HCT116 (cell line): ENCODE measurements around the gene ARID5B. TPM values are rescaled to one million over a fixed set of nuclear protein-coding genes. Genes with fewer than 3 reads are reported as not detected.

Experiments
- ATAC-seq: fragments of 200-7000 bp; cut with Tn5 transposase; 2 replicates; pipeline ENCODE4 v1.9.1; 2020; ENCODE audit warnings: mild to moderate bottlenecking, moderate library complexity
- BruUV-seq: library from RNA; stranded (reverse); fragments of 400-500 nt; replicated peaks from 2 replicates; lab custom pipeline; 2021; lab: Mats Ljungman, UMichigan
- CTCF ChIA-PET: fragments of 300-600 bp; sonication (Branson Sonifier 250); formaldehyde crosslinking; loops from one replicate; lab custom pipeline; 2021; ENCODE audit warnings: antibody characterized with exemption; lab: Charles Lee
- POLR2A ChIA-PET: fragments of 300-600, 350-600 bp; sonication (Branson Sonifier 250); formaldehyde crosslinking; loops from one replicate; lab custom pipeline; 2021; ENCODE audit warnings: antibody characterized with exemption; lab: Charles Lee
- RAD21 ChIA-PET, 2 experiments: fragments of 300-600 bp; sonication (Branson Sonifier 250); formaldehyde crosslinking; loops; one replicate each; lab custom pipeline; 2023; ENCODE audit warnings: low total read pairs in 2 of 2; ENCODE audit not compliant: uncharacterized antibody in 2 of 2, unreplicated experiment in 2 of 2, low non-redundant PET in 1 of 2; lab: Charles Lee
- DNase-seq: peaks from one replicate; pipeline ENCODE4 v3.0.0-alpha.2; 2010; ENCODE audit warnings: low read depth, low spot score
- H2AFZ ChIP-seq: fragments of 200-600 bp; shearing (Covaris generic), sonication (generic); 2 replicates; pipeline ENCODE4 v1.6.1; 2017; ENCODE audit warnings: low read depth, mixed run types, mixed read lengths, antibody characterized with exemption, low read length; ENCODE audit not compliant: poor library complexity, severe bottlenecking
- H3K27ac ChIP-seq: 2 replicates; pipeline ENCODE4 v1.5.1; 2012; ENCODE audit warnings: low read depth, low read length
- H3K27me3 ChIP-seq: fragments of 200-600 bp; sonication (generic); 2 replicates; pipeline ENCODE4 v1.6.1; 2016; ENCODE audit warnings: mixed run types, low read length, mixed read lengths; ENCODE audit not compliant: insufficient read depth
- H3K36me3 ChIP-seq, 2 experiments: fragments of 200-500 bp in 1 of 2; fragments of 200-600 bp in 1 of 2; sonication (Bioruptor generic) in 1 of 2; sonication (generic) in 1 of 2; 2 replicates each; pipeline versions ENCODE4 v1.5.1 to v1.6.1; 2014 to 2016; ENCODE audit warnings: low read length in 2 of 2, inconsistent platforms in 1 of 2, mixed read lengths in 1 of 2, mixed run types in 1 of 2; ENCODE audit not compliant: insufficient read depth in 2 of 2, control insufficient read depth in 1 of 2
- H3K4me1 ChIP-seq, 2 experiments: fragments of 200-600 bp in 1 of 2; sonication (generic) in 1 of 2; 2 replicates each; pipeline versions ENCODE4 v1.5.1 to v1.6.1; 2012 to 2017; ENCODE audit warnings: low read length in 2 of 2, inconsistent platforms in 1 of 2, mild to moderate bottlenecking in 1 of 2, mixed read lengths in 1 of 2, mixed run types in 1 of 2, moderate library complexity in 1 of 2; ENCODE audit not compliant: insufficient read depth in 2 of 2, control insufficient read depth in 1 of 2
- H3K4me2 ChIP-seq: fragments of 200-600 bp; sonication (generic); 2 replicates; pipeline ENCODE4 v1.6.1; 2017; ENCODE audit warnings: mixed run types, low read length, mixed read lengths
- H3K4me3 ChIP-seq, 2 experiments: fragments of 200-600 bp in 1 of 2; sonication (generic) in 1 of 2; replicated peaks in 1 of 2; 2 replicates each; pipeline ENCODE4 v1.5.1; 2011 to 2016; ENCODE audit warnings: low read length in 2 of 2, control low read depth in 1 of 2, low read depth in 1 of 2, mild to moderate bottlenecking in 1 of 2, mixed read lengths in 1 of 2, mixed run types in 1 of 2
- H3K79me2 ChIP-seq: fragments of 200-600 bp; sonication (generic); 2 replicates; pipeline ENCODE4 v1.6.1; 2017; ENCODE audit warnings: mild to moderate bottlenecking, mixed run types, low read length, moderate library complexity, mixed read lengths; ENCODE audit not compliant: insufficient read depth
- H3K9ac ChIP-seq: fragments of 200-600 bp; sonication (generic); 2 replicates; pipeline ENCODE4 v1.6.1; 2016; ENCODE audit warnings: low read length, mixed read lengths
- H3K9me2 ChIP-seq: fragments of 200-600 bp; sonication (generic), shearing (Covaris generic); 2 replicates; pipeline ENCODE4 v1.6.1; 2017; ENCODE audit warnings: mixed run types, mild to moderate bottlenecking, moderate library complexity; ENCODE audit not compliant: insufficient read depth
- H3K9me3 ChIP-seq, 2 experiments: fragments of 200-500 bp in 1 of 2; fragments of 200-600 bp in 1 of 2; sonication (Bioruptor generic) in 1 of 2; sonication (generic) in 1 of 2; 2 replicates each; pipeline ENCODE4 v1.6.1; 2014 to 2017; ENCODE audit warnings: low read length in 2 of 2, mixed read lengths in 2 of 2, inconsistent platforms in 1 of 2, low read depth in 1 of 2, mild to moderate bottlenecking in 1 of 2, mixed run types in 1 of 2, moderate library complexity in 1 of 2; ENCODE audit not compliant: control insufficient read depth in 1 of 2, insufficient read depth in 1 of 2
- H4K20me1 ChIP-seq: fragments of 200-600 bp; sonication (generic), shearing (Covaris generic); 2 replicates; pipeline ENCODE4 v1.6.1; 2017; ENCODE audit warnings: mixed run types, mild to moderate bottlenecking, moderate library complexity; ENCODE audit not compliant: insufficient read depth
- ATF3 ChIP-seq: IDR thresholded peaks from 2 replicates; pipeline ENCODE4 v1.6.1; 2012
- CEBPB ChIP-seq: IDR thresholded peaks from 2 replicates; pipeline ENCODE4 v1.6.1; 2012; ENCODE audit warnings: low read depth
- CTCF ChIP-seq, 3 experiments: fragments of 200-600 bp in 1 of 3; sonication (generic) in 1 of 3; IDR thresholded peaks in 2 of 3; conservative IDR thresholded peaks in 1 of 3; 2 replicates each; pipeline ENCODE4 v1.5.1; 2012 to 2017; ENCODE audit warnings: low read depth in 2 of 3, low read length in 2 of 3, antibody characterized with exemption in 1 of 3, borderline replicate concordance in 1 of 3, control low read depth in 1 of 3, mild to moderate bottlenecking in 1 of 3, mixed read lengths in 1 of 3, mixed run types in 1 of 3, moderate library complexity in 1 of 3; ENCODE audit not compliant: insufficient read depth in 1 of 3
- EGR1 ChIP-seq: IDR thresholded peaks from 2 replicates; pipeline ENCODE4 v1.6.1; 2012; ENCODE audit warnings: low read depth
- ELF1 ChIP-seq: IDR thresholded peaks from 2 replicates; pipeline ENCODE4 v1.6.1; 2012; ENCODE audit warnings: low read depth, borderline replicate concordance
- EZH2phosphoT487 ChIP-seq: fragments of 200-600 bp; IDR thresholded peaks from 2 replicates; pipeline ENCODE4 v1.6.1; 2018; ENCODE audit warnings: antibody characterized with exemption, borderline replicate concordance
- FOSL1 ChIP-seq: IDR thresholded peaks from 2 replicates; pipeline ENCODE4 v1.6.1; 2012; ENCODE audit warnings: low read depth
- JUND ChIP-seq: IDR thresholded peaks from 2 replicates; pipeline ENCODE4 v1.6.1; 2012
- POLR2A ChIP-seq: IDR thresholded peaks from 2 replicates; pipeline ENCODE4 v1.7.0; 2011; ENCODE audit warnings: borderline replicate concordance; ENCODE audit not compliant: insufficient read depth, insufficient read length; ENCODE audit errors: extremely low read depth
- RAD21 ChIP-seq: IDR thresholded peaks from 2 replicates; pipeline ENCODE4 v1.6.1; 2012; ENCODE audit warnings: low read depth, mild to moderate bottlenecking
- SIN3A ChIP-seq: IDR thresholded peaks from 2 replicates; pipeline ENCODE4 v1.6.1; 2012; ENCODE audit warnings: low read depth
- SP1 ChIP-seq: IDR thresholded peaks from 2 replicates; pipeline ENCODE4 v1.6.1; 2012; ENCODE audit warnings: low read depth
- SRF ChIP-seq: IDR thresholded peaks from 2 replicates; pipeline ENCODE4 v1.6.1; 2012; ENCODE audit warnings: low read depth
- TCF7L2 ChIP-seq: IDR thresholded peaks from 2 replicates; pipeline ENCODE4 v1.7.0; 2011; ENCODE audit warnings: borderline replicate concordance, inconsistent platforms; ENCODE audit not compliant: insufficient read depth, insufficient read length; ENCODE audit errors: extremely low read depth
- YY1 ChIP-seq: IDR thresholded peaks from 2 replicates; pipeline ENCODE4 v1.6.1; 2011; ENCODE audit warnings: low read length, low read depth, moderate library complexity, mild to moderate bottlenecking; ENCODE audit not compliant: insufficient replicate concordance; ENCODE audit errors: extremely low read depth
- ZBTB33 ChIP-seq: IDR thresholded peaks from 2 replicates; pipeline ENCODE4 v1.6.1; 2011; ENCODE audit warnings: mild to moderate bottlenecking, low read length, moderate library complexity; ENCODE audit not compliant: insufficient replicate concordance; ENCODE audit errors: extremely low read depth
- ZFX ChIP-seq: fragments of 450-650 bp; IDR thresholded peaks from 2 replicates; pipeline ENCODE4 v1.6.1; 2017
- ZNF274 ChIP-seq: fragments of 200-500 bp; sonication (Bioruptor generic); IDR thresholded peaks from 2 replicates; pipeline ENCODE4 v1.6.1; 2014; ENCODE audit warnings: mild to moderate bottlenecking, low read depth, low read length, inconsistent platforms
- intact Hi-C: fragments of 100-400 bp; cut with micrococcal nuclease; formaldehyde crosslinking; loops from 2 replicates; pipeline ENCODE4 v1.10.0; 2022
- total RNA-seq: library from RNA; stranded (reverse); gene quantifications from one replicate; pipeline ENCODE4 v1.2.1, GENCODE V29; 2021; ENCODE audit not compliant: unreplicated experiment
- TF ChIP-seq, protein P1 (sequence below): IDR thresholded peaks from 2 replicates; pipeline ENCODE4 v1.6.1; 2012

The ARID5B gene
- total RNA-seq, 1 experiment from 2014 or later = 4.7 TPM

- Histone ChIP-seq H3K9me3 (no peaks in the 10 kb centered on the region), H4K20me1 (no peaks in the 10 kb centered on the region), H3K27ac (no peak overlapping the region), H3K79me2 (no peaks in the 10 kb centered on the region), H3K36me3 (0 out of 4 replicates have a peak, but pooled peaks cover 0 to 9% of the 10 kb centered on the region in 2 experiments), H3K27me3 (no peaks in the 10 kb centered on the region), H3K4me1 (no peaks in the 10 kb centered on the region), H2AFZ (no peak overlapping the region), H3K4me2 (no peak overlapping the region), H3K9me2 (no peaks in the 10 kb centered on the region), H3K9ac (no peak overlapping the region), H3K4me3 (no peak overlapping the region)
- no TSS peak for BruUV-seq
- intact Hi-C loops = no loop called here
- CTCF ChIA-PET = no interaction called here
- no peak for DNase-seq
- ATAC-seq = no peak
- TF ChIP-seq JUND (no peak), YY1 (no peak), RAD21 (no peak), POLR2A (no peak), ZBTB33 (no peak), EZH2phosphoT487 (no peak), SP1 (no peak), TCF7L2 (no peak), SRF (no peak), ELF1 (no peak), FOSL1 (no peak), ZFX (no peak), SIN3A (no peak), ATF3 (no peak), ZNF274 (no peak), CTCF (IDR thresholded peaks at IDR 0.05 in 2 of 3, conservative IDR thresholded peaks at IDR 0.05 in 1 of 3; ENCODE audit: borderline replicate concordance in 1 of 3, insufficient read depth in 1 of 3, low read depth in 2 of 3, low read length in 2 of 3) (no peak), CEBPB (no peak), EGR1 (no peak)
- TF ChIP-seq, protein P1, sequence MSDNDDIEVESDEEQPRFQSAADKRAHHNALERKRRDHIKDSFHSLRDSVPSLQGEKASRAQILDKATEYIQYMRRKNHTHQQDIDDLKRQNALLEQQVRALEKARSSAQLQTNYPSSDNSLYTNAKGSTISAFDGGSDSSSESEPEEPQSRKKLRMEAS = no peak
- POLR2A ChIA-PET = no interaction called here
- RAD21 ChIA-PET = no interaction called here
Measured at GRCh38 chr10:61951144-61951483, 49.6 kb downstream of the ARID5B start.
